Endothelial cell of umbilical vein (primary cell): Measurements from ENCODE around the gene GLRA1.

ENCODE experiments used
- CTCF ChIP-seq, 2 donors: IDR thresholded peaks; 1 replicate in 1 of 2; 2 replicates in 1 of 2; pipeline ENCODE4 v1.5.1; 2011; ENCODE audit warnings: low read length in 2 of 2, mild to moderate bottlenecking in 2 of 2, moderate library complexity in 2 of 2, control low read depth in 1 of 2, inconsistent platforms in 1 of 2, low read depth in 1 of 2; ENCODE audit not compliant: insufficient read depth in 1 of 2; ENCODE audit errors: extremely low read depth in 1 of 2
- JUN ChIP-seq: IDR thresholded peaks from 2 replicates; pipeline ENCODE4 v1.6.1; 2011; ENCODE audit warnings: borderline replicate concordance, low read depth; ENCODE audit not compliant: insufficient read length, insufficient read depth

GRCh38 chr5:151954255-151954654 is 29.6 kb upstream of the GLRA1 start:
- TF ChIP-seq CTCF (IDR thresholded peaks at IDR 0.05; ENCODE audit: extremely low read depth in 1 of 2, insufficient read depth in 1 of 2, low read depth in 1 of 2, low read length in 2 of 2) (no peak), JUN (no peak)
